ENCODE measurements around the gene MGST3. TPM values are rescaled to one million over a fixed set of nuclear protein-coding genes. Genes with fewer than 3 reads are reported as not detected.
A peak's percentile ranks its signal among the peaks of the same experiment; 100 is the strongest.

The MGST3 gene
- total RNA-seq, 6 experiments from 2014 or later = 74.0 to 141 (median 103) TPM

DNA sequence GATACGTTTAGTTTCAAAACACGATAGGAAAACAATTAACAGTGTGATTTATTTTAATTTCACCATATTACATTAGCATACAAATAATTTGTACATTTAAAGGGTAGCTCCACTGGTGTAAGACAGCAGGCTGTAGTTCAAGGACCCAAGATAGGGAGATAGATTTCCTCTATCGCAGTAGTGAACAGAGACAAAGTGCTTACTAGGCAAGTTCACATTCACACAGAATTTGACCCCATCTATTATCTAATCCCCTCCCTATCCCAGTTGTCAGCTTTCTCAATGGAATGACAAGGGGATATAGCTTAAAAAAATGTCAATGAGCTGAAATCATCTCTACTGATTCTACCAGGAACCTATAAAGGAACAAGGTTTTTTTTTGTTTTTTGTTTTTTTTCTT, 31.2 kb downstream of the MGST3 start:
- no peak for ATAC-seq
- 51% methylated on average over 3 of the region's 3 CpGs for WGBS (ENCODE audit: insufficient coverage, low coverage, low lambda C conversion rate, missing lambda C conversion rate)
- Histone ChIP-seq H3K9me3 (no peaks in the 10 kb centered on the region), H3K36me3 (peaks cover 0 to 57% (median 19%) of the 10 kb centered on the region in 4 donors), H3K4me1 (peaks cover 0 to 9% (median 3%) of the 10 kb centered on the region in 4 donors), H3K27ac (no peak overlapping the region), H3K27me3 (no peaks in the 10 kb centered on the region), H3K4me3 (no peak overlapping the region)
- intact Hi-C loops (cut with DNase I) = no loop called here
- no peak for DNase-seq
- no peak for TF ChIP-seq CTCF (IDR thresholded peaks at IDR 0.05)
- TF ChIP-seq POLR2A (IDR thresholded peaks at IDR 0.05) = no peak

DNA sequence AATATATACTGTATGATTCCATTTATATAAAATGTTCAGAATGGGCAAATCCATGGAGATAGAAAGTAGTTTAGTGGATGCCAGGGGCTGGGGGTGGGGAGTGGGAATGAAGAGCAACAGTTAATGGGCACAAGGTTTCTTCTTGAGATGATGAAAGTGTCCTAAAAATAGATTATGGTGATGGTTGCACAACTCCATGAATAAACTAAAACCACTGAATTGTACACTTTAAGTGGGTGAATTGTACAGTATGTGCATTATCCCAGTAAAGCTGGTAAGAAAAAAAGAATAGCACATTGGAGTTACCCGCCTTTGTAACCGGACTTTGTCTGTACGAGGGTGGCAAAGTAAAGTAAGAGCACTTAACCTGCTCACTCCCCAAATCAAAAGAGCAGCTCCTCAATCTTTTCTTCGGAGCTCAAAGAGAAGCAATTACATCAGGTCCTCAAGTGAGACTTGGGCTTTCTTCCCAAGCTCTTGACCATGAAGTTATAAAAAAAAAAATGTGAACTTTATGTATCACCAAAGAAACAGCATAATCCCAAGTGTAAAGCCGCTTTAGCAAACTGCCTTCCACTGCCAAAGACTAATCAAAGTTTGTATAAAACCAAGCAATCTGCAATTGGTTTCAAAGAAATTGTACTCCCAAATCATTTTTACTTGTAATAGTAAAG, 35.3 kb downstream of the MGST3 start:
- Histone ChIP-seq H3K4me3 (no peak overlapping the region), H3K27ac (no peak overlapping the region), H3K36me3 (peaks cover 0 to 75% (median 23%) of the 10 kb centered on the region in 4 donors), H3K9me3 (no peaks in the 10 kb centered on the region), H3K4me1 (peaks cover 0 to 9% (median 3%) of the 10 kb centered on the region in 4 donors), H3K27me3 (no peaks in the 10 kb centered on the region)
- peak in 3 of 4 donors; percentile 52 to 67 (median 56) for ATAC-seq
- WGBS (ENCODE audit: insufficient coverage, low coverage, low lambda C conversion rate, missing lambda C conversion rate) = 31% methylated on average over 3 of the region's 5 CpGs
- DNase-seq = no peak
- TF ChIP-seq POLR2A (IDR thresholded peaks at IDR 0.05) (no peak), CTCF (IDR thresholded peaks at IDR 0.05) (no peak)
- intact Hi-C loops (cut with DNase I) = no loop called here

DNA sequence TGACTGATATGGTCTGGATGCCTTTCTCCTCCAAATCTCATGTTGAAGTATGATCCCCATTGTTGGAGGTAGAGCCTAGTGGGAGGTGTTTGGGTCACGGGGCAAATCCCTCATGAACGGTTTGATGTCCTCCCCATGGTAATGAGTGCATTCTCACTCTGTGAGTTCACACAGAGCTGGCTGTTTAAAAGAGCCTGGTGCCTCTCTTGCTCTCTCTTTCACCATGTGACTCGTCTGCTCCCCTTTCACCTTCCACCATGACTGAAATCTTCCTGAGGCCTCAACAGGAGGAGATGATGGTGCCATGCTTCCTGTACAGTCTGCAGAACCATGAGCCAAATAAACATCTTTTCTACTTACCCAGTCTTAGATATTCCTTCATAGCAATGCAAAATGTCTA, 37.1 kb downstream of the MGST3 start:
- Histone ChIP-seq H3K36me3 (peaks cover 0 to 69% (median 16%) of the 10 kb centered on the region in 4 donors), H3K4me1 (peaks cover 0 to 9% (median 3%) of the 10 kb centered on the region in 4 donors), H3K27ac (no peak overlapping the region), H3K4me3 (no peak overlapping the region), H3K27me3 (no peaks in the 10 kb centered on the region), H3K9me3 (no peaks in the 10 kb centered on the region)
- DNase-seq (no peak), ATAC-seq (no peak)
- WGBS (ENCODE audit: insufficient coverage, low coverage, low lambda C conversion rate, missing lambda C conversion rate) = 96% methylated on average over 3 of the region's 3 CpGs
- TF ChIP-seq POLR2A (IDR thresholded peaks at IDR 0.05) (no peak), CTCF (IDR thresholded peaks at IDR 0.05) (no peak)
- intact Hi-C loops (cut with DNase I) = no loop called here

GRCh38 chr1:165671526-165671925, 40.5 kb downstream of the MGST3 start:
- no peaks in the 10 kb centered on the region for H3K27me3 ChIP-seq
- 82% methylated on average over 2 of the region's 2 CpGs for whole genome bisulfite sequencing (ENCODE audit: insufficient coverage, low coverage, low lambda C conversion rate, missing lambda C conversion rate)
- no peak overlapping the region for H3K4me3 ChIP-seq
- TF ChIP-seq POLR2A (IDR thresholded peaks at IDR 0.05) = no peak
- no peak for TF ChIP-seq CTCF (IDR thresholded peaks at IDR 0.05)
- H3K36me3 ChIP-seq = peaks cover 0 to 53% (median 12%) of the 10 kb centered on the region in 4 donors
- no peak overlapping the region for H3K27ac ChIP-seq
- H3K9me3 ChIP-seq = no peaks in the 10 kb centered on the region
- intact Hi-C loops (cut with DNase I) = no loop called here
- H3K4me1 ChIP-seq = peaks cover 0 to 6% (median under 1%) of the 10 kb centered on the region in 4 donors
- ATAC-seq (no peak), DNase-seq (no peak)
